Astrocyte (in vitro differentiated cells and primary cell): ENCODE results near the gene REP15.

Source experiments
- EZH2 ChIP-seq: IDR thresholded peaks from 2 replicates; pipeline ENCODE4 v1.6.1; 2012; ENCODE audit warnings: mild to moderate bottlenecking, low read length, inconsistent platforms; ENCODE audit not compliant: insufficient read depth
- TF ChIP-seq, protein P1 (sequence below): IDR thresholded peaks from 2 replicates; pipeline ENCODE4 v1.5.1; 2011; ENCODE audit warnings: low read depth, mild to moderate bottlenecking, inconsistent platforms, low read length, moderate library complexity; ENCODE audit not compliant: insufficient read depth

DNA sequence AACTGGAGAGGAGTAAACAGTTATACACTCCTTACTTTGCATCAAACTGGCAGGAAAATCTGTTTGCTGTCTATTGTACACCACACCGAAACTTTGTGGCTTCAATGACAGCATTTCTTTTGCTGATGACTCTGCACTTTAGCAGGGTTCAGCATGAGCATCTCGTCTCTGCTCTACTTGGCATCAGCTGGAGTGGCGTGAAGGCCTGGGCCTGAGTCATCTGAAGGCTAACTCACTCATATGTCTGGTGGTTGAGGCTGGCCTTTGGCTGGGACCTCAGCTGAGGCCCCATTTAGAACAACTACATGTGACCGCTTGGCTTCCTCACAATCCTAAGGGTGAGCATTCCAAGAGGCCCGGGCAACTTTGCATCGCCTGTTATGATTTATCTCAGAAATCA, 28.7 kb upstream of the REP15 start:
- TF ChIP-seq, protein P1, sequence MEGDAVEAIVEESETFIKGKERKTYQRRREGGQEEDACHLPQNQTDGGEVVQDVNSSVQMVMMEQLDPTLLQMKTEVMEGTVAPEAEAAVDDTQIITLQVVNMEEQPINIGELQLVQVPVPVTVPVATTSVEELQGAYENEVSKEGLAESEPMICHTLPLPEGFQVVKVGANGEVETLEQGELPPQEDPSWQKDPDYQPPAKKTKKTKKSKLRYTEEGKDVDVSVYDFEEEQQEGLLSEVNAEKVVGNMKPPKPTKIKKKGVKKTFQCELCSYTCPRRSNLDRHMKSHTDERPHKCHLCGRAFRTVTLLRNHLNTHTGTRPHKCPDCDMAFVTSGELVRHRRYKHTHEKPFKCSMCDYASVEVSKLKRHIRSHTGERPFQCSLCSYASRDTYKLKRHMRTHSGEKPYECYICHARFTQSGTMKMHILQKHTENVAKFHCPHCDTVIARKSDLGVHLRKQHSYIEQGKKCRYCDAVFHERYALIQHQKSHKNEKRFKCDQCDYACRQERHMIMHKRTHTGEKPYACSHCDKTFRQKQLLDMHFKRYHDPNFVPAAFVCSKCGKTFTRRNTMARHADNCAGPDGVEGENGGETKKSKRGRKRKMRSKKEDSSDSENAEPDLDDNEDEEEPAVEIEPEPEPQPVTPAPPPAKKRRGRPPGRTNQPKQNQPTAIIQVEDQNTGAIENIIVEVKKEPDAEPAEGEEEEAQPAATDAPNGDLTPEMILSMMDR: no peak
- TF ChIP-seq EZH2: no peak
